Esophagus muscularis mucosa (tissue), 4 donors: ENCODE results near the gene ZNF48. TPM values are rescaled to one million over a fixed set of nuclear protein-coding genes. Genes with fewer than 3 reads are reported as not detected.

ENCODE experiments used
- DNase-seq: peaks from one replicate; pipeline ENCODE4 v3.0.0-alpha.2; 2017; ENCODE audit errors: extremely low spot score
- H3K27ac ChIP-seq, 4 donors: fragments of 200-600 bp; sonication (generic); replicated peaks in 1 of 4; 1 replicate in 3 of 4; 2 replicates in 1 of 4; pipeline ENCODE4 v1.5.1; 2016 to 2019; ENCODE audit warnings: mild to moderate bottlenecking in 1 of 4
- H3K27me3 ChIP-seq, 4 donors: fragments of 200-600 bp; sonication (generic); one replicate each; pipeline versions ENCODE4 v1.5.1 to v1.6.0; 2016 to 2019
- H3K36me3 ChIP-seq, 4 donors: fragments of 200-600 bp; sonication (generic); one replicate each; pipeline ENCODE4 v1.5.1; 2016 to 2019
- H3K4me1 ChIP-seq, 4 donors: fragments of 200-600 bp; sonication (generic); one replicate each; pipeline ENCODE4 v1.5.1; 2016 to 2019
- H3K4me3 ChIP-seq, 4 donors: fragments of 200-600 bp; sonication (generic); 1 replicate in 2 of 4; 2 replicates in 2 of 4; pipeline ENCODE4 v1.5.1; 2016 to 2019; ENCODE audit warnings: mild to moderate bottlenecking in 4 of 4, moderate library complexity in 1 of 4
- H3K9me3 ChIP-seq, 4 donors: fragments of 200-600 bp; sonication (generic); 1 replicate in 3 of 4; 2 replicates in 1 of 4; pipeline ENCODE4 v1.5.1; 2016 to 2019
- CTCF ChIP-seq, 3 experiments: fragments of 200-600 bp in 2 of 3; fragments of 450-650 bp in 1 of 3; sonication (generic) in 2 of 3; IDR thresholded peaks; one replicate each; pipeline ENCODE4 v1.5.1; 2017 to 2019; ENCODE audit warnings: antibody characterized with exemption in 3 of 3, mild to moderate bottlenecking in 2 of 3, moderate library complexity in 1 of 3
- EP300 ChIP-seq: sonication (generic); formaldehyde crosslinking; IDR thresholded peaks from one replicate; pipeline ENCODE4 v1.6.1; 2017; ENCODE audit warnings: antibody characterized with exemption
- POLR2A ChIP-seq: fragments of 450-650 bp; IDR thresholded peaks from one replicate; pipeline ENCODE4 v1.6.1; 2017; ENCODE audit warnings: antibody characterized with exemption, moderate library complexity, mild to moderate bottlenecking, low read depth
- POLR2AphosphoS5 ChIP-seq, 2 donors: sonication (generic); formaldehyde crosslinking; IDR thresholded peaks; one replicate each; pipeline ENCODE4 v1.6.1; 2017; ENCODE audit warnings: antibody characterized with exemption in 2 of 2
- WGBS: methylation state at CpG from one replicate; pipeline ENCODE4 v1.1.5; 2018; 5-methylcytosine and 5-hydroxymethylcytosine counted together
- intact Hi-C: fragments of 100-400 bp; cut with DNase I; formaldehyde crosslinking; loops from one replicate; pipeline ENCODE4 v1.15.1; 2023
- total RNA-seq, 4 donors: library from RNA; depleted of rRNA; stranded (reverse); fragments of >200 nt; gene quantifications; one replicate each; pipeline versions ENCODE4 v1.1.0 to v1.2.1, GENCODE V29; 2016

The ZNF48 gene
- total RNA-seq, 4 donors from 2014 or later, result 8.3 to 17.6 (median 12.8) TPM

- no peaks in the 10 kb centered on the region for H3K9me3 ChIP-seq
- intact Hi-C loops, result loop anchor here (10.0 kb wide), 1 partner anchor 49 kb away; the partner anchor contains the start of gene ZNF771
- peaks cover 39 to 58% (median 52%) of the 10 kb centered on the region in 4 donors for H3K4me1 ChIP-seq
- no peaks in the 10 kb centered on the region for H3K27me3 ChIP-seq
- peak overlapping the region; percentile 90 to 99 (median 92) for H3K27ac ChIP-seq
- WGBS, result 57% methylated on average over 6 of the region's 7 CpGs
- DNase-seq, result no peak
- H3K36me3 ChIP-seq, result peaks cover 16 to 75% (median 66%) of the 10 kb centered on the region in 4 donors
- peak overlapping the region; percentile 72 to 98 (median 80) for H3K4me3 ChIP-seq
- TF ChIP-seq EP300, result no peak
- TF ChIP-seq POLR2AphosphoS5 (IDR thresholded peaks at IDR 0.05), result no peak
- no peak for TF ChIP-seq POLR2A
- no peak for TF ChIP-seq CTCF (IDR thresholded peaks at IDR 0.05)
Observed at GRCh38 chr16:30355954-30356308, 39.3 kb upstream of the ZNF48 start.

GRCh38 chr16:30356401-30357084 is 38.7 kb upstream of the ZNF48 start:
- peak overlapping the region; percentile 72 to 98 (median 80) for H3K4me3 ChIP-seq

GRCh38 chr16:30357085-30357714 is 38.0 kb upstream of the ZNF48 start:
- Histone ChIP-seq H3K27ac (peak overlapping the region; percentile 34 to 99 (median 92)), H3K4me3 (no peak overlapping the region), H3K27me3 (no peaks in the 10 kb centered on the region), H3K4me1 (peaks cover 29 to 46% (median 41%) of the 10 kb centered on the region in 4 donors), H3K9me3 (no peaks in the 10 kb centered on the region), H3K36me3 (peaks cover 14 to 73% (median 67%) of the 10 kb centered on the region in 4 donors)
- 69% methylated on average over 5 of the region's 5 CpGs for WGBS
- intact Hi-C loops, result loop anchor here (10.0 kb wide), 1 partner anchor 48 kb away; the partner anchor contains the start of gene ZNF771
- DNase-seq, result no peak
- TF ChIP-seq EP300 (no peak), CTCF (IDR thresholded peaks at IDR 0.05) (no peak), POLR2AphosphoS5 (IDR thresholded peaks at IDR 0.05) (no peak), POLR2A (no peak)

More at GRCh38 chr16:30356401-30357084, 38.7 kb upstream of the ZNF48 start:
- 64% methylated on average over 10 of the region's 12 CpGs for WGBS
- intact Hi-C loops, result loop anchor here (10.0 kb wide), 1 partner anchor 48 kb away; the partner anchor contains the start of gene ZNF771
- Histone ChIP-seq H3K4me1 (peaks cover 35 to 52% (median 47%) of the 10 kb centered on the region in 4 donors), H3K27me3 (no peaks in the 10 kb centered on the region), H3K9me3 (no peaks in the 10 kb centered on the region), H3K36me3 (peaks cover 14 to 74% (median 67%) of the 10 kb centered on the region in 4 donors), H3K27ac (peak overlapping the region; percentile 90 to 99 (median 92))
- DNase-seq, result no peak
- no peak for TF ChIP-seq EP300
- TF ChIP-seq POLR2AphosphoS5 (IDR thresholded peaks at IDR 0.05), result no peak
- no peak for TF ChIP-seq POLR2A
- TF ChIP-seq CTCF (IDR thresholded peaks at IDR 0.05), result no peak

- peak overlapping the region in 1 of 4 donors; percentile 99 for H3K27ac ChIP-seq
Observed at GRCh38 chr16:30357715-30358576, 37.3 kb upstream of the ZNF48 start.

More at GRCh38 chr16:30357715-30358576, 37.3 kb upstream of the ZNF48 start:
- H3K9me3 ChIP-seq, result no peaks in the 10 kb centered on the region
- H3K4me1 ChIP-seq, result peaks cover 21 to 38% (median 33%) of the 10 kb centered on the region in 4 donors
- intact Hi-C loops, result loop anchor here (10.0 kb wide), 1 partner anchor 47 kb away; the partner anchor contains the start of gene ZNF771
- no peak for DNase-seq
- WGBS, result 80% methylated on average over 29 of the region's 37 CpGs
- peaks cover 14 to 73% (median 67%) of the 10 kb centered on the region in 4 donors for H3K36me3 ChIP-seq
- H3K4me3 ChIP-seq, result no peak overlapping the region
- H3K27me3 ChIP-seq, result no peaks in the 10 kb centered on the region
- no peak for TF ChIP-seq POLR2AphosphoS5 (IDR thresholded peaks at IDR 0.05)
- TF ChIP-seq CTCF (IDR thresholded peaks at IDR 0.05), result no peak
- no peak for TF ChIP-seq EP300
- TF ChIP-seq POLR2A, result no peak
